Fibroblast of lung (primary cell): ENCODE data around the gene MGP.

Experiments used
- CTCF ChIP-seq, 2 donors: IDR thresholded peaks in 1 of 2; conservative IDR thresholded peaks in 1 of 2; 1 replicate in 1 of 2; 2 replicates in 1 of 2; pipeline ENCODE4 v1.5.1; 2011 to 2012; ENCODE audit warnings: low read length in 2 of 2, control low read depth in 1 of 2, inconsistent platforms in 1 of 2, low read depth in 1 of 2, mild to moderate bottlenecking in 1 of 2
- EZH2 ChIP-seq: IDR thresholded peaks from 2 replicates; pipeline ENCODE4 v1.5.1; 2012; ENCODE audit warnings: low read length, control low read depth, mild to moderate bottlenecking; ENCODE audit errors: missing control alignments

- TF ChIP-seq CTCF (conservative IDR thresholded peaks at IDR 0.05 in 1 of 2, IDR thresholded peaks at IDR 0.05 in 1 of 2; ENCODE audit: low read depth in 1 of 2, low read length in 2 of 2) (no peak), EZH2 (no peak)
Measured at GRCh38 chr12:14919455-14919854, 33.8 kb upstream of the MGP start.
